ENCODE data around the gene PPFIBP1.

PPFIBP1 gene

DNA sequence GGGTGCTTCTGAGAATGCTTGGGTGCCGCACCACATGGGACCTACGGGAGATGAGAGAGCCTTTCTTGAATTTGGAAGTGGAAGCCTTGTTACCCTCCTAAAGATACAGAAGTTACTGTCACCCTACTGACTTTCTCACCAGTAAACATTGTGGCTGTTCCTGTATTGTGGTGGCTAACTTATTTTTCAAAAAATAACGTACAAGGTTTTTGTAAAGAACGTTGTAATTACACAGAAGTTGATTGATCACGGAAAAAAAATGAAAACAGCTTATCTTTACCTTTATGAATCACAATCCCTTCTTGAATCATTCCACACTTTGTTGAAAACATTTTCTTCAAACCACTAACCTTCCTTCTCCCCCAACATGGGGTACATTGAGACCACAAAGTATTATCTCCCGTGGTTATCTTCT, 22.0 kb upstream of the PPFIBP1 start:
- Mint-ChIP-seq H3K9me3 (peaks cover 3% of the 10 kb centered on the region), H3K36me3 (no peaks in the 10 kb centered on the region), H3K27me3 (peaks cover 9% of the 10 kb centered on the region), H3K27ac (no peak overlapping the region), H3K4me1 (no peaks in the 10 kb centered on the region), H3K4me3 (no peak overlapping the region)
- DNase-seq (ENCODE audit: low spot score in 2 of 2) (no peak), ATAC-seq (ENCODE audit: low read depth) (no peak)

DNA sequence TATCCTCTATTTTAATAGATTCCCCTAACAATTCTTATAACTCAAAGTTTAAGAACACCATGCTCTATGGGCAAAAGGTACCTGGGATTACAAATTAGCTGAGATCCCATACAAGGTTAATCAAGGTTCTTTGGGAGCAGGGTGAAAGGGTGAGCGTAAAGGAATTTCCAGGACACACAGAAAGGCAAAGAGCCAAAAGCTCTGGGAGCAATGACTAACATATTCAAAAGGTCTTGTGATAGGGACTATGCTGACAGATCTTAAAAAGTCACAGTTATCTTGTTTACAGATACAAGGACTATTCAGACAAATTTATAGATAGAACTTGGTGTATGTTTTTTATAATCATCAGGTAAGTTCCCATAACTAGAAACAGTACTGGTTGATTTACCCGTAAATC, 19.5 kb upstream of the PPFIBP1 start:
- DNase-seq (ENCODE audit: low spot score in 2 of 2) (no peak), ATAC-seq (ENCODE audit: low read depth) (no peak)
- no peak overlapping the region for H3K27ac Mint-ChIP-seq
- no peaks in the 10 kb centered on the region for H3K36me3 Mint-ChIP-seq
- no peak overlapping the region for H3K4me3 Mint-ChIP-seq
- peaks cover 7% of the 10 kb centered on the region for H3K27me3 Mint-ChIP-seq
- no peaks in the 10 kb centered on the region for H3K4me1 Mint-ChIP-seq
- peaks cover 3% of the 10 kb centered on the region for H3K9me3 Mint-ChIP-seq

DNA sequence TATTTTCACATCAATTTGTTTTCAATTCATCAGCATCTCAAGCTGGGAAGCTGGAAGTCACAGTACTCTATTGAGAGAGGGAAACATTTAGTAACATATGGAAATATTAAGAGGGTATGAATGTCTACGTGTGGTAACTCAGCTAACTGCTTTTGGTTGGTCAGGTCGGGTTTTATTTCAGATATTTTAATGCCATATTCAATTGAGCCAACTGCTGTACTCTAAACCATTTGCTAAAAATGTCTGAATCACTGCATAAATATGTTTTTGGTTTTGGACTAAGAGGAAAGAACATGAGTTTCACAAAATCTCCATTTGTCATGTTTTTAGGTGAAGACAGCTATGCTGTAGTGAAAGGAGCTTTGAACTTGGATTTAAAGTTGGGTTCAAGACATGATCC, 18.9 kb upstream of the PPFIBP1 start:
- H3K27me3 Mint-ChIP-seq: peaks cover 7% of the 10 kb centered on the region
- peaks cover 3% of the 10 kb centered on the region for H3K9me3 Mint-ChIP-seq
- no peaks in the 10 kb centered on the region for H3K4me1 Mint-ChIP-seq
- ATAC-seq (ENCODE audit: low read depth) (no peak), DNase-seq (ENCODE audit: low spot score in 2 of 2) (no peak)
- H3K36me3 Mint-ChIP-seq: no peaks in the 10 kb centered on the region
- no peak overlapping the region for H3K4me3 Mint-ChIP-seq
- H3K27ac Mint-ChIP-seq: no peak overlapping the region

DNA sequence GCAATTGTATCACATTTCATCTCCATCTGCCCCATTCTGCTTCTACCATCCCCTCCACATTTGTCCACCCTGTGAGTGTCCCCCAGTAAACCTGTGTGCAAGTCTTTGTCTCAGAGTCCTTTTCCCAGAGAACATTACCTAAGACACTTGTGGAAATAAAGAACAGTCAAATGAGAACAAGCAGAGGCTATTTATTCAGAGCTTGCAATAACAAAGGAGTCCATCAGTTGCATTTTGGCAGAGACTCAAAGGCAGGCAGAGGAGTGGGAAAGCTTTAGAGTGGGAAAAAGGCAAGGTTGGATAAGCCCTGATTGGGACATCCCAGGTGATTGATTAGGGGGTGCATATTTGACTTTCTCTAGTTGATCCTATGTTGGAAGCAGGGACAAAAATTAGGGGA, 18.2 kb upstream of the PPFIBP1 start:
- H3K27ac Mint-ChIP-seq: no peak overlapping the region
- H3K27me3 Mint-ChIP-seq: peaks cover 7% of the 10 kb centered on the region
- no peaks in the 10 kb centered on the region for H3K4me1 Mint-ChIP-seq
- H3K9me3 Mint-ChIP-seq: peaks cover 3% of the 10 kb centered on the region
- ATAC-seq (ENCODE audit: low read depth) (no peak), DNase-seq (ENCODE audit: low spot score in 2 of 2) (no peak)
- no peaks in the 10 kb centered on the region for H3K36me3 Mint-ChIP-seq
- no peak overlapping the region for H3K4me3 Mint-ChIP-seq

DNA sequence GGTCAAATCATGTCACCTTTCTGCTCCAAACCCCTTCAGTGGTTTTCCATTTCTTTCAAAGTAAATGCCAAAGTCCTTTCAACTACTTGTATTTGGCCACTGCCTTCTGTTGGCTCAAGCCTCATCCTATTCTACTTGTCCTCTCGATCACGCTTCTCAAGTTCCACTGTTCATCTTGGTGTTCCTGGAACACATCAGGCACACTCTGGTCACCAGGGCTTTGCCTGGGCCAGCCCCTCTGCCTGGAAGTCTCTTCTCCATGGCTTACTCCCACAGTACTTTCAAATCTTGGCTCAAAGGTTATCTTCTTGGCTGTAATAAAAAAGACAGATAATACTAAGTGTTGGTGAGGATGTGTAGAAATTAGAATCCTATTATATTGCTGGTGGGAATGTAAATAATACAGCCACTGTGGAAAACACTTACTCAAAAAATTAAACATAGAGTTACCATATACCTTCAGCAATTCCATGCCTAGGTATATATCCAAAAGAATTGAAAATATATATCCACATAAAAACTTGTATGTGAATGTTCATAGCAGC, 17.3 kb upstream of the PPFIBP1 start:
- Mint-ChIP-seq H3K4me3 (no peak overlapping the region), H3K4me1 (no peaks in the 10 kb centered on the region), H3K36me3 (no peaks in the 10 kb centered on the region), H3K27ac (no peak overlapping the region), H3K9me3 (peaks cover 3% of the 10 kb centered on the region), H3K27me3 (peaks cover 8% of the 10 kb centered on the region)
- ATAC-seq (ENCODE audit: low read depth) (no peak), DNase-seq (ENCODE audit: low spot score in 2 of 2) (no peak)

DNA sequence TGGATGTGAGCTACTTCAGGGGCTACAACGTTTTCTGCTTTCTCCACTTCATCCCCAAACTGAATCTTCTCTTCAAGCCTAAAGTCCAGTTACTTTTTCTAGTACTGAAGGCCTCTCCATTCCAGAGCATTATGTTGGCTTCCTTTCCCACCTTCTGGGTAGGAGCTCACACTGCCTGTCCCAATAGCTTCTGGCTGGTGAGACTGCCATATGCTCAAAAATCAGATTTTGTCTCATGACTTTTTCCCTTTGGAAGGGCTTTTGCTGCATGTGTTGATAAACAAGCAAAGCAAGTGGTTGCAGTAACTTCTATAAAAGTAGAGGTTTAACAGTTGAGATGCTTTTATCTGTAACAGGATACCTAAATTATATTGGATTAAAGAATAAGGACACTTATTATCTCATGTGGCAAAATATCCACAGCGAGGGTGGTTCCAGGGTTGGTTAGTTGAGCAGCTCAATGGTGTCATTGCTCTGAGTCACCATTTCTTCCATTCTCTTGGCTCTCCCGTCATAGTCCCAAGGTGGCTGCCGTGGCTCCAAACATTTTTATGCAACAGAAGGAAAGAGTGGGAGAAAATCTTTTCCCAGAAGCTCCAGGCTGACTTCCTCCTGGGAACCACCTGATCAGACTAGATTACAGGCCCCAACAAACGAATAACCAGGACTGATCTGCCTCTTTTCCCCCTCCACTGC, 15.1 kb upstream of the PPFIBP1 start:
- Mint-ChIP-seq H3K9me3 (peaks cover 3% of the 10 kb centered on the region), H3K4me3 (no peak overlapping the region), H3K27me3 (peaks cover 6% of the 10 kb centered on the region), H3K4me1 (no peaks in the 10 kb centered on the region), H3K36me3 (no peaks in the 10 kb centered on the region), H3K27ac (no peak overlapping the region)
- DNase-seq (ENCODE audit: low spot score in 2 of 2): no peak
- no peak for ATAC-seq (ENCODE audit: low read depth)

DNA sequence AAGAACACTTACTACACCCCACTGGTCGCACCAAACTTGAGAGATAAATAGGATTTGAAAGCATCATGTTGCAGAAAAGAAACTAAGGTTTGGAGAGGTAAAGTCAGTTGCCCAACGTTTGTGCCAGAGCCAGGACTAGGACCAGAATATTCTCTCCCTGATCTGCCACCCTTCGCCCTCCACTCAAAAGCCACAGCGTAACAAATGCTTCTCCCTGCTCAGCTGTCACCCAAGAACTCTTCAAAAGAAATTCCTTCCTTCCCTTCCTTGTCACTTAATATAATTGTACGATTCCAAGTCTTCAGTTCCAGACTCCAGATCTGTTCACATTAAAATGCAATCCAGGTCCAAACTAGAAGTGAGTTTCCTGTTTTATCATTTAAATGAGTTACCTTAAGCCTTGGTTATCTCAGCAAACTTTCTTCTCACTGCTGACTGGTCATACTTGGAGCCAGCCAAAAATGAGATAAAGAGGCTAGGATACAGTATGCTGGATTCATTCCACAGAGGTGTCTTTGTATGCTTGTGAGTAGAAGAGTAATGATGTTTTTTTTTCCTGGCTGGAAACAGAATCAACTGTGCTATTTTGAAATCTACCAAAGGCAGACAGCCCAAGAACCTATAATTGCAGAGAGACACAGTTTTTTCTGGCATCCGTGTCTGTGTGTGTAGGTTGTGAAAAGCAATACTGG, 12.8 kb upstream of the PPFIBP1 start:
- no peaks in the 10 kb centered on the region for H3K4me1 Mint-ChIP-seq
- H3K4me3 Mint-ChIP-seq: no peak overlapping the region
- H3K27ac Mint-ChIP-seq: no peak overlapping the region
- no peak for ATAC-seq (ENCODE audit: low read depth)
- no peaks in the 10 kb centered on the region for H3K36me3 Mint-ChIP-seq
- H3K9me3 Mint-ChIP-seq: peaks cover 3% of the 10 kb centered on the region
- peaks cover 8% of the 10 kb centered on the region for H3K27me3 Mint-ChIP-seq
- no peak for DNase-seq (ENCODE audit: low spot score in 2 of 2)

DNA sequence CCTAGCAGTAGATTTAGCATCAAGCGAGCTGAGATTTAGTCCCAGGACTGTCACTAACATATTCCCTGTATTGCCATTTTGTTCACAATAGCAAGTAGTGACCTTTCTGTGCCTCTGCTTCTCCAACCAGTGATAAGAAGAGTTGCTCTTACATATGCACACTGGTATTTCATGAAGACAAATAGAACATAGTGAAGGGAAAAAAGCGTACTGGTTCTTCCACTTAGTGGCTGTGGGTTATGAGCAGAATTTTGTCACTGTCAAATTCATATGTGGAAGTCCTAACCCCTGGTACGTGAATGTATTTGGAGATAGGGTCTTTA, 12.3 kb upstream of the PPFIBP1 start:
- Mint-ChIP-seq H3K27ac (no peak overlapping the region), H3K27me3 (peaks cover 8% of the 10 kb centered on the region), H3K36me3 (no peaks in the 10 kb centered on the region), H3K4me1 (no peaks in the 10 kb centered on the region), H3K4me3 (no peak overlapping the region), H3K9me3 (peaks cover under 1% of the 10 kb centered on the region)
- no peak for ATAC-seq (ENCODE audit: low read depth)
- DNase-seq (ENCODE audit: low spot score in 2 of 2): no peak

DNA sequence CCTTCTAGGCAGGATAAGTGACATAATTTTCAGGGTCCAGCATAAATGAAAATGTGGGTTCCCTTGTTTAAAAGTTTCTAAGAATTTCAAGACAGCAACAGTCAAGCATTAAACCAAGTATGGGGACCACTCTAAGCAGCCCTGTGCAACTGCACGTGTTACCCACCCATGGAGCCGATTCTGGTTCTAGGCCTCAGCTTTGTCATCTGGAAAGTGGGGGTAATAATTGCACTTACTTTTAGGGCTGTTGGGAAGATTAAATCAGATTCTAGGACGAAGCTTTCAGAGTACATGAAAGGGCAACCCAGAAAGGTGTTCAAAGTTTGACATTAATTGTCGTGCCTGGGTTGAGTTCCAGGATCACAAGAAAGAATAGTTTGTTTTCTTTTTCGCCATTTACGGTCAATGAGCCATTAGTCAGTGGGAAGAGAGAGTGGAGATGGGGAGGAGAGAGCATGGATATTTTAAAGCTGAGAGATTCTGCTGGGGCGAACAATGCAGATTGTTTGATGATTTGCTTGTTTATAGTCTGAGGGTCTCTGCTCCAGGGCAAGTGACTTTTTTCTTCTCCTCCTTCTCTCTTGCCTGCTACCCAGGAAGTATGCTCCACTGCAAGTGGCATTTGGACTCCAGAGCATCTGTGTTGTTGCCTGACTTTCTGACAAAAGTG, 10.7 kb upstream of the PPFIBP1 start:
- no peak for DNase-seq (ENCODE audit: low spot score in 2 of 2)
- H3K27ac Mint-ChIP-seq: no peak overlapping the region
- peaks cover 10% of the 10 kb centered on the region for H3K27me3 Mint-ChIP-seq
- H3K4me1 Mint-ChIP-seq: no peaks in the 10 kb centered on the region
- no peak for ATAC-seq (ENCODE audit: low read depth)
- no peaks in the 10 kb centered on the region for H3K9me3 Mint-ChIP-seq
- H3K4me3 Mint-ChIP-seq: no peak overlapping the region
- H3K36me3 Mint-ChIP-seq: no peaks in the 10 kb centered on the region

DNA sequence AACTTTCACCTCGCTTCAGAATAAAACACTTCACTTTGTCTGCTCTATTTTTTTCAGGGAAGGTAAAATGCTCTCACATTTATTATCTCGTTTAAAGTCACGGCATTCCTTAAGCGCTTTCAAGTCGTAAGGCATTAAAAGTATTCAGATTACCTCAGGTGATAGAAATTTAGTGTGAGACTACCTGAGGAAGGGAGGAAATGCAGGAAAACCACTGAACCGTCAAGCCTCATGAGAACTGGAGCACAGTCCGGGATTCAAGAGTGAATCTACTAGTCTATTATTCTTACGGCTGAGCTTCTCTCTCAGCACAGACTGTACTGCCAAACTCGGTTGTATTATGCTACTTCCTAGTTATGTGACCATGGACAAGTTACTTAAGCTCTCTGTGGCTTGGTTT, 8.3 kb upstream of the PPFIBP1 start:
- no peak overlapping the region for H3K27ac Mint-ChIP-seq
- ATAC-seq (ENCODE audit: low read depth): no peak

DNA sequence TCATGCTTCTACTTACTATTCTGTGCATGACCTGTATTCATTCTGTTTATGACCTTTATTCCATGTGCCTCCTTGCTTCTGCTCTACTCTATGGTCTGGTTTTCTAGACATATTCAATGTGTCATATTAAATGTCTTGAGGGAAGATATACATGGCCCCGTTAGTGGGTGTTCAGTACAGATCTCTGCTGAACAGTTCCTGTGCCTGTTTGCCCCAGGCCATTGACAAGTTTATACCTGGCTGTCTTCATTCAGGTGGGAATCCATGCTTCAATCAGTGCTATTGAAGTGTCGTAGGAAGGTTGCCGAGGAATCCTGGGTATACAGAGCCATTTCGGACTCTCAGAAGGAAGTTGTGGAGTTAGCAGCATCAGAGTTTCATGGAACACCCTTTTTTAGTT, 7.4 kb upstream of the PPFIBP1 start:
- Mint-ChIP-seq H3K4me1 (no peaks in the 10 kb centered on the region), H3K36me3 (no peaks in the 10 kb centered on the region), H3K9me3 (no peaks in the 10 kb centered on the region), H3K27ac (no peak overlapping the region), H3K27me3 (peaks cover 15% of the 10 kb centered on the region), H3K4me3 (no peak overlapping the region)
- DNase-seq (ENCODE audit: low spot score in 2 of 2) (no peak), ATAC-seq (ENCODE audit: low read depth) (no peak)

More for the DNA sequence above, 8.3 kb upstream of the PPFIBP1 start:
- Mint-ChIP-seq H3K4me3 (no peak overlapping the region), H3K9me3 (no peaks in the 10 kb centered on the region), H3K4me1 (no peaks in the 10 kb centered on the region), H3K27me3 (peaks cover 12% of the 10 kb centered on the region), H3K36me3 (no peaks in the 10 kb centered on the region)
- DNase-seq (ENCODE audit: low spot score in 2 of 2): no peak

DNA sequence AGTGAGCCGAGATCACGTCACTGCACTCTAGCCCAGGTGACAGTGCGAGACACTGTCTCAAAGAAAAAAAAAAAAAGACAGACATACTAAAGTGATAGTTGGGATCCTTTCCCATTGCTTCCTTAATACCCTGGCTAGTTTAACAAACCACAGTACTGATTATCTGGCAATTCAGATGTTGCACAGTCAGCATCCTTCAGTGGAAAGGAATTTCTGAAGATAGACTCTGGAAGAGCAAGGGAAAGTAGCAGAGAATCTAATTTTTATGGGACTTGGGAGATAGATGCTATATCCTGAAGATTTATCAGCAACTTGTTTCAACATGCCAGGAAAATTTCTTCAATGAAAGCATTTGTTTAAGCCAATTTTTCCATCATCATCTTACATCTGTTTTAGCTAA, 6.5 kb upstream of the PPFIBP1 start:
- Mint-ChIP-seq H3K9me3 (no peaks in the 10 kb centered on the region), H3K27me3 (peaks cover 13% of the 10 kb centered on the region), H3K4me1 (no peaks in the 10 kb centered on the region), H3K4me3 (no peak overlapping the region), H3K27ac (no peak overlapping the region), H3K36me3 (no peaks in the 10 kb centered on the region)
- no peak for DNase-seq (ENCODE audit: low spot score in 2 of 2)
- ATAC-seq (ENCODE audit: low read depth): no peak

DNA sequence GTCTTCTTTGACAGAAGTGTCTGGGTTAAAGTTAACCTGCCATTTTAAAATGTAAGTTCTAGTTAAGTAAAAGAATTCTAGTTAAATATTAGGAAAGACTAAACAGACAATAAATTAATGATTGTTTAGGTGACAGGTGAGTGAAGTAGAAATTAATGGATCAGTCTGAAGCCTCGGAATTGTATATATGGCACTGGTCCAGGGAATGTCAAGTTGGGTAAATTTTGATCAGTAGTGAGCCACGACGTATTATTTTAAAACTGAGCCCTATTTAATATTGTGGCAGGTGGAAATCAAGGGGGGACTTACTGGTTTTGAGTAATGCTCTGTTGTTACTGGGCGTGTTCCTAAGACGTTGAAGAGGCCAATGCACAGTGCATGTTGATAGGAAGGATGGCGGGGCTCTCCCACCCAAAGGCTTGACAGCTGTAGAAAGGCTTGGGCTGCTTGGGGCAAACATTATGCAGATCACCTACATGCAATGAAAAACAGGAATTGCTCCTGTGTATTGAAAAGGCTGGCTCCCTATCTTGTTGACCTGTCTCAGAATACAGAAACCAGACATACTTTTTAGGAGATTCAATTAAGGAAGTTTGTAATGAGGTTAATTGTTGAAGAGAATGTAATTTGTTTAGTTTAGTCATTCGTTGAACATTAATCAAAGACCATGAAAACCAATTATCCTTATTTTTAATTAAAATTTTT, 5.9 kb upstream of the PPFIBP1 start:
- H3K27me3 Mint-ChIP-seq: peaks cover 13% of the 10 kb centered on the region
- ATAC-seq (ENCODE audit: low read depth) (no peak), DNase-seq (ENCODE audit: low spot score in 2 of 2) (no peak)
- H3K4me1 Mint-ChIP-seq: peaks cover under 1% of the 10 kb centered on the region
- no peaks in the 10 kb centered on the region for H3K36me3 Mint-ChIP-seq
- H3K4me3 Mint-ChIP-seq: no peak overlapping the region
- no peak overlapping the region for H3K27ac Mint-ChIP-seq
- H3K9me3 Mint-ChIP-seq: no peaks in the 10 kb centered on the region

DNA sequence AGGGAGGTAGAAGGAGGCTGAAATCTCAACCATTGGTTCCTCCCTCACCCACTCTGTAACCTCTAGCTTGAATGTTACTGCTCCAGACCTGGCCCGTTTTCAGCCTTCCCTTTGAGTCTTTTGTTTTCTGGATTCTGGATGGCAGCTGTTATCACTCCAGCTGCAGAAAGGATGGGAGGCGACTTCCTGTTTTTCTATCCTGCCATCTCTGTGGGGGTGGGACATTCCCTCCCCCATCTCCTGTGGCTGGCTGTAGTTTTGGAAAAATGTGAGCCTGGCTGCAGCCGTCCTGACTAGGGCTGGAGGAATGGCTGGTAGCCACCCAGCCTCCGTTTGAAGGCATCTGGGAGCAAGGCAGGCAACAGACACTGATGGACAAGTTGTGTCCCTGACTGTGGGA, 2.9 kb upstream of the PPFIBP1 start:
- DNase-seq (ENCODE audit: low spot score in 2 of 2) (no peak), ATAC-seq (ENCODE audit: low read depth) (no peak)
- Mint-ChIP-seq H3K4me1 (peaks cover 10% of the 10 kb centered on the region), H3K36me3 (no peaks in the 10 kb centered on the region), H3K4me3 (no peak overlapping the region), H3K9me3 (no peaks in the 10 kb centered on the region), H3K27me3 (peaks cover 14% of the 10 kb centered on the region), H3K27ac (no peak overlapping the region)
